ENCODE results near the gene TMEM95.

DNA sequence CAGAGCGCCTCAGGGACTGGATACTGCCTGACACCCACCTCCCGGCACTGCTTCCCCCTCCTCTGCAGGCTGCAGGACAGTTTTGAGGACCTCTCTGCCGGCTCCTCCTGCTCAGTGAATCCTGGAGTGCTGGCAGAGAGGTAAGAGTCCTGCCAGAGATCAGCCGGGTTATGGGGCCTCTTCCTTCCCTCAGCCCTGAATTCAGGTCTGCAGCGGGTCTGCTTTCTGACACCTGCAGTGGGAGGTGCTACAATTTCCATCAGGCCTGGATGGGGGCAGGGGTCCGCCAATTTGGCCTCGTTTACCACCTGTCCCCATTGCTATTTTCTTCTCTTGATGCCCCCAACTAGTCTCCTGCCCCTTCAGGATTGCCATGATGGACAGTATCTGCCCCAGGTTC is 22.8 kb upstream of the TMEM95 start:
- TF ChIP-seq, protein P1, sequence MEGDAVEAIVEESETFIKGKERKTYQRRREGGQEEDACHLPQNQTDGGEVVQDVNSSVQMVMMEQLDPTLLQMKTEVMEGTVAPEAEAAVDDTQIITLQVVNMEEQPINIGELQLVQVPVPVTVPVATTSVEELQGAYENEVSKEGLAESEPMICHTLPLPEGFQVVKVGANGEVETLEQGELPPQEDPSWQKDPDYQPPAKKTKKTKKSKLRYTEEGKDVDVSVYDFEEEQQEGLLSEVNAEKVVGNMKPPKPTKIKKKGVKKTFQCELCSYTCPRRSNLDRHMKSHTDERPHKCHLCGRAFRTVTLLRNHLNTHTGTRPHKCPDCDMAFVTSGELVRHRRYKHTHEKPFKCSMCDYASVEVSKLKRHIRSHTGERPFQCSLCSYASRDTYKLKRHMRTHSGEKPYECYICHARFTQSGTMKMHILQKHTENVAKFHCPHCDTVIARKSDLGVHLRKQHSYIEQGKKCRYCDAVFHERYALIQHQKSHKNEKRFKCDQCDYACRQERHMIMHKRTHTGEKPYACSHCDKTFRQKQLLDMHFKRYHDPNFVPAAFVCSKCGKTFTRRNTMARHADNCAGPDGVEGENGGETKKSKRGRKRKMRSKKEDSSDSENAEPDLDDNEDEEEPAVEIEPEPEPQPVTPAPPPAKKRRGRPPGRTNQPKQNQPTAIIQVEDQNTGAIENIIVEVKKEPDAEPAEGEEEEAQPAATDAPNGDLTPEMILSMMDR (IDR thresholded peaks at IDR 0.05): no peak
- TF ChIP-seq EP300 (IDR thresholded peaks at IDR 0.05) (no peak), POLR2AphosphoS5 (IDR thresholded peaks at IDR 0.05) (no peak)
